Ectodermal cell (in vitro differentiated cells): Measurements from ENCODE around the gene UBAC1.
"Not testable (repeated sequence)": the region's sequence is repeated elsewhere in the genome, so short reads cannot be mapped to it uniquely, and the experiment has no call there.

Experiments used
- H3K27ac ChIP-seq: 2 replicates; pipeline ENCODE4 v1.7.0; 2013; ENCODE audit warnings: mild to moderate bottlenecking, low read depth, low read length; ENCODE audit not compliant: insufficient read depth, poor library complexity, severe bottlenecking
- H3K27me3 ChIP-seq: 2 replicates; pipeline ENCODE4 v1.7.0; 2013; ENCODE audit warnings: mild to moderate bottlenecking, low read length; ENCODE audit not compliant: insufficient read depth, control insufficient read depth, poor library complexity, severe bottlenecking
- H3K36me3 ChIP-seq: one replicate; pipeline ENCODE4 v1.7.0; 2013; ENCODE audit warnings: low read length; ENCODE audit not compliant: control insufficient read depth, insufficient read depth
- H3K4me1 ChIP-seq: one replicate; pipeline ENCODE4 v1.7.0; 2013; ENCODE audit warnings: low read length; ENCODE audit not compliant: control insufficient read depth, insufficient read depth
- H3K4me3 ChIP-seq: 2 replicates; pipeline ENCODE4 v1.7.0; 2013; ENCODE audit warnings: low read depth, low read length, control low read depth; ENCODE audit not compliant: insufficient read depth
- H3K9me3 ChIP-seq: 2 replicates; pipeline ENCODE4 v1.7.0; 2013; ENCODE audit warnings: mild to moderate bottlenecking, low read length, moderate library complexity; ENCODE audit not compliant: control insufficient read depth
- WGBS, 2 experiments: methylation state at CpG; one replicate each; pipeline ENCODE4 v1.1.7; 2013; ENCODE audit warnings: missing lambda C conversion rate in 2 of 2; 5-methylcytosine and 5-hydroxymethylcytosine counted together

Gene UBAC1

DNA sequence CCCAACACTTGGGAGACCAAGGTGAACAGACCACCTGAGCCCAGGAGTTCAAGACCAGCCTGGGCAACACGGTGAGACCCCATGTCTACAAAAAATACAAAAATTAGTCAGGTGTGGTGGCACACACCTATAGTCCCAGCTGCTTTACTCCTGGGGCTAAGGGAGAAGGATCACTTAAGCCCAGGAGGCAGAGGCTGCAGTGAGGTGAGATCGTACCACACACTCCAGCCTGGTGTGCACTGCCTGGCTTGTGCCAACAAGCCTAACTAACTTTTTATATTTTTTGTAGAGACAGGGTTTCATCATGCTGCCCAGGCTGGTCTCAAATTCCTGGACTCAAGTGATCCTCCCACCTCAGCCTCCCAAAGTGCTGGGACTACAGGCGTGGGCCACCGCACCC lies 10.3 kb downstream of the UBAC1 start:
- peaks cover 23% of the 10 kb centered on the region for H3K36me3 ChIP-seq
- 89 to 92% methylated on average over 4 of the region's 4 CpGs for WGBS, 2 experiments
- not testable (repeated sequence) for H3K27me3 ChIP-seq, H3K4me1 ChIP-seq, H3K27ac ChIP-seq, H3K4me3 ChIP-seq, H3K9me3 ChIP-seq

- Histone ChIP-seq H3K36me3 (peaks cover 27% of the 10 kb centered on the region), H3K4me1 (no peaks in the 10 kb centered on the region), H3K27me3 (no peaks in the 10 kb centered on the region), H3K9me3 (no peaks in the 10 kb centered on the region), H3K27ac (no peak overlapping the region), H3K4me3 (no peak overlapping the region)
- 94 to 97% methylated on average over 11 to 12 of the region's 12 CpGs for WGBS, 2 experiments
These were observed 11.0 kb downstream of the UBAC1 start for GRCh38 chr9:135950135-135950682.

- peaks cover 24% of the 10 kb centered on the region for H3K36me3 ChIP-seq
- WGBS, 2 experiments, result 95% methylated on average over 26 of the region's 26 CpGs
- H3K27me3 ChIP-seq, result no peaks in the 10 kb centered on the region
- no peaks in the 10 kb centered on the region for H3K9me3 ChIP-seq
- H3K27ac ChIP-seq, result no peak overlapping the region
- no peak overlapping the region for H3K4me3 ChIP-seq
- no peaks in the 10 kb centered on the region for H3K4me1 ChIP-seq
These were observed 11.6 kb downstream of the UBAC1 start for GRCh38 chr9:135949501-135950134.

- Histone ChIP-seq H3K4me1 (no peaks in the 10 kb centered on the region), H3K27me3 (no peaks in the 10 kb centered on the region), H3K4me3 (no peak overlapping the region), H3K9me3 (no peaks in the 10 kb centered on the region), H3K36me3 (peaks cover 21% of the 10 kb centered on the region), H3K27ac (no peak overlapping the region)
- 93 to 96% methylated on average over 4 of the region's 4 CpGs for WGBS, 2 experiments
These were observed 12.2 kb downstream of the UBAC1 start for GRCh38 chr9:135948968-135949367.

- 85 to 86% methylated on average over 11 of the region's 11 CpGs for whole genome bisulfite sequencing, 2 experiments
- H3K9me3 ChIP-seq, result no peaks in the 10 kb centered on the region
- no peak overlapping the region for H3K27ac ChIP-seq
- no peak overlapping the region for H3K4me3 ChIP-seq
- peaks cover 21% of the 10 kb centered on the region for H3K36me3 ChIP-seq
- H3K27me3 ChIP-seq, result no peaks in the 10 kb centered on the region
- no peaks in the 10 kb centered on the region for H3K4me1 ChIP-seq
These were observed 12.7 kb downstream of the UBAC1 start for GRCh38 chr9:135948446-135948845.

- peaks cover 21% of the 10 kb centered on the region for H3K36me3 ChIP-seq
- no peaks in the 10 kb centered on the region for H3K4me1 ChIP-seq
- H3K27me3 ChIP-seq, result no peaks in the 10 kb centered on the region
These were observed 13.6 kb downstream of the UBAC1 start for GRCh38 chr9:135947582-135947981.

GRCh38 chr9:135947105-135947504 lies 14.1 kb downstream of the UBAC1 start:
- peaks cover 17% of the 10 kb centered on the region for H3K36me3 ChIP-seq
- H3K4me3 ChIP-seq, H3K27me3 ChIP-seq, H3K27ac ChIP-seq, H3K9me3 ChIP-seq, H3K4me1 ChIP-seq: not testable (repeated sequence)
- whole genome bisulfite sequencing, 2 experiments, result 93% methylated on average over 19 of the region's 19 CpGs

More at GRCh38 chr9:135947582-135947981, 13.6 kb downstream of the UBAC1 start:
- no peaks in the 10 kb centered on the region for H3K9me3 ChIP-seq
- H3K4me3 ChIP-seq, result no peak overlapping the region
- H3K27ac ChIP-seq, result no peak overlapping the region
- 96 to 97% methylated on average over 18 of the region's 18 CpGs for WGBS, 2 experiments

GRCh38 chr9:135946392-135946994 lies 14.7 kb downstream of the UBAC1 start:
- H3K4me1 ChIP-seq, result no peaks in the 10 kb centered on the region
- H3K36me3 ChIP-seq, result peaks cover 13% of the 10 kb centered on the region
- H3K27ac ChIP-seq, result no peak overlapping the region
- no peaks in the 10 kb centered on the region for H3K9me3 ChIP-seq
- H3K27me3 ChIP-seq, result no peaks in the 10 kb centered on the region
- 95 to 96% methylated on average over 14 of the region's 14 CpGs for WGBS, 2 experiments
- no peak overlapping the region for H3K4me3 ChIP-seq

GRCh38 chr9:135945969-135946368 lies 15.2 kb downstream of the UBAC1 start:
- 96 to 97% methylated on average over 18 of the region's 18 CpGs for WGBS, 2 experiments

DNA sequence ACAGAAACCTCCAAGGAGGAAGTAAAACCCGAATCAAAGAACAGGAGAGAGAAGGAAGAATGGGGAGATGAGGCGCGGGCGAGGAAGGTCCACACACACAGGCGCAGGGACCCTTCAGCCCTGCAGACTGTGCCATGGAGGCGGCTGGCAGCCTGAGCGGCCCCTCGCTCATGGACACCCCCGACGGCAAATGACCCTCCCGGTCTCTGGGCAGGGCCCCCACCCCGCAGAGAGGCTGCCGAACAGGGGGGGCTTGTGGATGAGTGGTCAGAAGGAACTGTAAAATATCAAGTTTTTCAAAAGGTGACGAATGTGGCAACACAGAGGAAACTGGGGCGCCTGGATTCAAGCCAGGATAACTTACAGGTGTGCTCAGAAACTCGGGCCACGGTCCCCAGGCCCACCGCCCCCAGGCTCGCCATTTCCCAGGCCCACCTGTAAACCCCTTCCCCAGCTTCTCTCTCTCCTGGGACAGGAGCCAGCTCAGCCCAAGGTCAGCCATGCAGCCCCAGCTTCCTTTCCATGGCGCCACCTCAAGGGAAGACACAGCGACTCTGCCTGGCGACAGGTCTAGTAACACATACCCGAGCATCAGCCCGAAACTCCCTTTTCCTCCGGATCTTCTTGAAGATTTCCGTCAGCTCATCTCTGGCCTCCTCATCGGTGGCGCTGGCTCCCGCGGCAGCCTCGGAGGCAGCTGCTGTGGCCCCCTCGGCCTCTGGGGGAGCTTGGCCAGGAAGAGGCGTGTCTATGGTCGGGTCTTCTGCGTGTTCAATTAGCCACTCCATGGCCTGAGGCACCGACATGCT lies 16.5 kb downstream of the UBAC1 start:
- no peaks in the 10 kb centered on the region for H3K4me1 ChIP-seq
- peaks cover 13% of the 10 kb centered on the region for H3K36me3 ChIP-seq
- WGBS, 2 experiments, result 94% methylated on average over 36 of the region's 36 CpGs
- no peak overlapping the region for H3K27ac ChIP-seq
- no peaks in the 10 kb centered on the region for H3K27me3 ChIP-seq
- H3K4me3 ChIP-seq, result no peak overlapping the region
- no peaks in the 10 kb centered on the region for H3K9me3 ChIP-seq

More at GRCh38 chr9:135945969-135946368, 15.2 kb downstream of the UBAC1 start:
- H3K27me3 ChIP-seq, result no peaks in the 10 kb centered on the region
- no peak overlapping the region for H3K4me3 ChIP-seq
- peaks cover 13% of the 10 kb centered on the region for H3K36me3 ChIP-seq
- no peaks in the 10 kb centered on the region for H3K9me3 ChIP-seq
- no peak overlapping the region for H3K27ac ChIP-seq
- H3K4me1 ChIP-seq, result no peaks in the 10 kb centered on the region
